Naive thymus-derived CD4-positive, alpha-beta T cell (primary cell): ENCODE measurements around the gene EML6. TPM values are rescaled to one million over a fixed set of nuclear protein-coding genes. Genes with fewer than 3 reads are reported as not detected.
A peak's percentile ranks its signal among the peaks of the same experiment; 100 is the strongest.
"Not testable (repeated sequence)": the region's sequence is repeated elsewhere in the genome, so short reads cannot be mapped to it uniquely, and the experiment has no call there.

Experiments used
- ATAC-seq: fragments of 150-1000 bp; cut with Tn5 transposase; 2 replicates; pipeline ENCODE4 v1.10.0; 2021; ENCODE audit warnings: mild to moderate bottlenecking, moderate library complexity
- CTCF ChIA-PET: fragments of 350-600 bp; sonication (Branson Sonifier 250); formaldehyde crosslinking; loops from one replicate; lab custom pipeline; 2021; ENCODE audit warnings: antibody characterized with exemption; lab: Charles Lee
- POLR2A ChIA-PET: fragments of 350-600 bp; sonication (Branson Sonifier 250); formaldehyde crosslinking; loops from one replicate; lab custom pipeline; 2021; ENCODE audit warnings: antibody characterized with exemption, inconsistent platforms; lab: Charles Lee
- DNase-seq, 9 donors: peaks; one replicate each; pipeline versions ENCODE4 v3.0.0 to v3.0.0-alpha.2; 2020 to 2022; ENCODE audit warnings: mixed read lengths in 1 of 9
- H3K27ac ChIP-seq: one replicate; pipeline ENCODE4 v1.7.0; 2013; ENCODE audit warnings: mild to moderate bottlenecking, low read depth, low read length, moderate library complexity
- H3K27me3 ChIP-seq, 2 donors: one replicate each; pipeline ENCODE4 v1.7.0; 2013; ENCODE audit warnings: low read length in 2 of 2, mild to moderate bottlenecking in 2 of 2, moderate library complexity in 2 of 2; ENCODE audit not compliant: control insufficient read depth in 2 of 2, insufficient read depth in 2 of 2
- H3K36me3 ChIP-seq, 3 experiments: 1 replicate in 2 of 3; 2 replicates in 1 of 3; pipeline ENCODE4 v1.7.0; 2013; ENCODE audit warnings: low read length in 3 of 3, mild to moderate bottlenecking in 3 of 3, moderate library complexity in 1 of 3; ENCODE audit not compliant: insufficient read depth in 3 of 3, control insufficient read depth in 2 of 3
- H3K4me1 ChIP-seq, 2 donors: one replicate each; pipeline ENCODE4 v1.7.0; 2013; ENCODE audit warnings: low read length in 2 of 2, mild to moderate bottlenecking in 2 of 2, moderate library complexity in 1 of 2; ENCODE audit not compliant: control insufficient read depth in 2 of 2, insufficient read depth in 2 of 2
- H3K4me3 ChIP-seq: 2 replicates; pipeline ENCODE4 v1.7.0; 2013; ENCODE audit warnings: mild to moderate bottlenecking, low read length
- H3K9me3 ChIP-seq, 3 experiments: 1 replicate in 2 of 3; 2 replicates in 1 of 3; pipeline ENCODE4 v1.7.0; 2013; ENCODE audit warnings: low read length in 3 of 3; ENCODE audit not compliant: control insufficient read depth in 2 of 3
- H3K27ac Mint-ChIP-seq, 9 donors: one replicate each; pipeline ENCODE4 v1.8.0; 2020 to 2022; ENCODE audit warnings: mixed read lengths in 9 of 9, mild to moderate bottlenecking in 8 of 9, moderate library complexity in 5 of 9, inconsistent platforms in 2 of 9
- H3K27me3 Mint-ChIP-seq, 5 donors: one replicate each; pipeline ENCODE4 v1.8.0; 2021 to 2022; ENCODE audit warnings: mixed read lengths in 5 of 5, mild to moderate bottlenecking in 1 of 5
- H3K36me3 Mint-ChIP-seq, 5 donors: one replicate each; pipeline ENCODE4 v1.8.0; 2020 to 2022; ENCODE audit warnings: mixed read lengths in 5 of 5, mild to moderate bottlenecking in 3 of 5, inconsistent platforms in 1 of 5
- H3K4me1 Mint-ChIP-seq, 7 donors: one replicate each; pipeline ENCODE4 v1.8.0; 2020 to 2022; ENCODE audit warnings: mixed read lengths in 7 of 7, mild to moderate bottlenecking in 3 of 7, inconsistent platforms in 1 of 7
- H3K4me3 Mint-ChIP-seq, 10 donors: one replicate each; pipeline ENCODE4 v1.8.0; 2020 to 2022; ENCODE audit warnings: mild to moderate bottlenecking in 10 of 10, mixed read lengths in 10 of 10, moderate library complexity in 6 of 10, inconsistent platforms in 2 of 10
- H3K9me3 Mint-ChIP-seq, 11 donors: one replicate each; pipeline ENCODE4 v1.8.0; 2020 to 2022; ENCODE audit warnings: mixed read lengths in 11 of 11, mild to moderate bottlenecking in 4 of 11, inconsistent platforms in 1 of 11, moderate library complexity in 1 of 11
- intact Hi-C, 2 donors: fragments of 100-400 bp; cut with micrococcal nuclease; formaldehyde crosslinking; loops; one replicate each; pipeline ENCODE4 v1.15.1; 2023
- polyA plus RNA-seq, 2 donors: library from polyadenylated mRNA; unstranded; fragments of 300-500 nt; fragmentation: Illumina TruSeq; gene quantifications; one replicate each; pipeline ENCODE4 v1.2.3, GENCODE V29; 2021
- total RNA-seq, 6 experiments: library from RNA in 5 of 6; stranded (reverse) in 5 of 6; gene quantifications; 1 replicate in 5 of 6; 2 replicates in 1 of 6; pipeline ENCODE4 v1.2.3 and lab custom pipeline; 2021 to 2026

The EML6 gene
- total and polyA plus RNA-seq, 7 experiments from 2014 or later: 0.32 to 2.5 (median 1.5) TPM; not detected in 2

DNA sequence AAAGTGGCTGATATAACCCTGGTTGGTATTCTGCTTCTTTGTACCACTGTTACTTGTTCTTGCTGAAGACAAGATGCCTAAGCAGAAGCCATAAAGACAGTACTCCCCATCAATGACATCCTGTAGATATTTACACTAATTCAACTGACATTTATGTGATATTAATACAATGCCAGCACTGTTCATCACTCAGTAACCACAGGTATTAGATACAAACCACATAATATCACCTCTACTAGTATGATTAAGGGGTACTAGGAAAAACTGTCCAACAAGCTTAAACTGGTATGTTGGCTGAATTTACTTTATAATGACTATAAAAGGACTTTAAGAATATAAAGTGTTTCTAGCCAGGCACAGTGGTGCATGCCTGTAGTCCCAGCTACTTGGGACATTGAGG, 261.0 kb downstream of the EML6 start:
- intact Hi-C loops: no loop called here
- ChIA-PET POLR2A (no interaction called here), CTCF (interaction anchor here (0.6 kb wide), 1 partner anchor 84 kb away, joined by 3 read pairs; no protein-coding TSS in a partner anchor)

DNA sequence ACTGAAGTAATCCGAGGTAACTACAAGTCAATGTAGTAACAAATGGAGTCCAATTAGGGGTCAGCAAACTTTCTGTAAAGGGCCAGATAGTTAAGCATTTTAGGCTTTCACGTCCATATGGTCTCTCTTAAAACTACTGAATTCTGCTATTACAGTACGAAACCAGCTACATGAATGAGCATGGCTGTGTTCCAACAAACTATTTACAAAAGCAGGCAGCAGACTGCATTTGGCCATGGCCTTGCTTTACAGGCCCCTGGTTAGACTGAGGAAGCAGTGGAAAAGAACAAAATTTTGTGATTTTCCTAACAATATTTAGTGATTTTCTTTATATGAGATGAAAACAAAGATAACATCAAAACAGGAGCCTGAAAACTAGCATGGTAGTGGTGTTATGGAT, 262.8 kb downstream of the EML6 start:
- Histone ChIP-seq H3K4me1 (peaks cover 4 to 6% of the 10 kb centered on the region in 2 donors), H3K36me3 (peaks cover 0 to 27% (median 0%) of the 10 kb centered on the region in 3 experiments), H3K9me3 (no peaks in the 10 kb centered on the region), H3K27me3 (no peaks in the 10 kb centered on the region), H3K27ac (no peak overlapping the region), H3K4me3 (no peak overlapping the region)
- Mint-ChIP-seq H3K27ac (no peak overlapping the region), H3K4me3 (no peak overlapping the region), H3K9me3 (no peaks in the 10 kb centered on the region), H3K4me1 (peaks cover 16 to 69% (median 41%) of the 10 kb centered on the region in 7 donors), H3K27me3 (no peaks in the 10 kb centered on the region), H3K36me3 (peaks cover 5 to 33% (median 30%) of the 10 kb centered on the region in 5 donors)
- intact Hi-C loops: no loop called here
- ChIA-PET CTCF (interaction anchor here (1.4 kb wide), 1 partner anchor 62 kb away, joined by 3 read pairs; no protein-coding TSS in a partner anchor), POLR2A (no interaction called here)
- no peak for DNase-seq
- ATAC-seq: no peak

More for the DNA sequence above, 261.0 kb downstream of the EML6 start:
- Mint-ChIP-seq H3K4me3 (no peak overlapping the region), H3K27me3 (no peaks in the 10 kb centered on the region), H3K36me3 (peaks cover 5 to 39% (median 33%) of the 10 kb centered on the region in 5 donors), H3K4me1 (peaks cover 16 to 72% (median 45%) of the 10 kb centered on the region in 7 donors), H3K27ac (peak overlapping the region in 1 of 9 donors; percentile 6), H3K9me3 (no peaks in the 10 kb centered on the region)
- H3K4me1 ChIP-seq: peaks cover 4 to 6% of the 10 kb centered on the region in 2 donors
- DNase-seq: no peak
- peaks cover 0 to 34% (median 0%) of the 10 kb centered on the region in 3 experiments for H3K36me3 ChIP-seq
- H3K9me3 ChIP-seq: no peaks in the 10 kb centered on the region
- H3K27ac ChIP-seq: no peak overlapping the region
- no peaks in the 10 kb centered on the region for H3K27me3 ChIP-seq
- ATAC-seq: no peak
- H3K4me3 ChIP-seq: no peak overlapping the region

DNA sequence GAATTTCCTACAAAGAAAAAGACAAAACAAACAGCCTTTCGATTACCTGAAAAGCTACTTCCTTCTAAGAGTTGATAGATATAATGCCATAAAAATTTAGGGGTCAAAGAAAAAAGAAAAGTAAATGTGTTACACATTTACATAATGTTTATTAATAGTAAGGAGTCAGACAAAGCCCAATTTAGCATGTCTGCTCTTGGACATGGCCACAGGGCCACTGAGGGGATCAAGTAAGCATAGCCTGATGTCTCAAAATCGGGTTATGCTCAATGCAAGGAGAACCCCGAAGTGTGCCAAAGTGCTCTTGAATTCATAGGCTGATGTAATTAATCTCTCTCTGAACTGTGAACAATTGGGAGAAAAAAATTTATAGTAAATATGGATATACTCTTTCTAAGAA, 265.1 kb downstream of the EML6 start:
- H3K4me1 Mint-ChIP-seq: peaks cover 10 to 80% (median 54%) of the 10 kb centered on the region in 7 donors
- Histone ChIP-seq H3K4me3 (no peak overlapping the region), H3K9me3 (no peaks in the 10 kb centered on the region), H3K27ac (no peak overlapping the region), H3K36me3 (peaks cover 0 to 19% (median 0%) of the 10 kb centered on the region in 3 experiments), H3K4me1 (peaks cover 4 to 6% of the 10 kb centered on the region in 2 donors), H3K27me3 (no peaks in the 10 kb centered on the region)
- H3K4me3 Mint-ChIP-seq: no peak overlapping the region
- H3K36me3 Mint-ChIP-seq: peaks cover 4 to 23% (median 22%) of the 10 kb centered on the region in 5 donors
- H3K27ac Mint-ChIP-seq: no peak overlapping the region
- intact Hi-C loops: no loop called here
- ChIA-PET CTCF (interaction anchor here (1.0 kb wide), 1 partner anchor 11 kb away, joined by 3 read pairs; no protein-coding TSS in a partner anchor), POLR2A (no interaction called here)
- no peaks in the 10 kb centered on the region for H3K9me3 Mint-ChIP-seq
- DNase-seq: no peak
- ATAC-seq: no peak
- no peaks in the 10 kb centered on the region for H3K27me3 Mint-ChIP-seq

DNA sequence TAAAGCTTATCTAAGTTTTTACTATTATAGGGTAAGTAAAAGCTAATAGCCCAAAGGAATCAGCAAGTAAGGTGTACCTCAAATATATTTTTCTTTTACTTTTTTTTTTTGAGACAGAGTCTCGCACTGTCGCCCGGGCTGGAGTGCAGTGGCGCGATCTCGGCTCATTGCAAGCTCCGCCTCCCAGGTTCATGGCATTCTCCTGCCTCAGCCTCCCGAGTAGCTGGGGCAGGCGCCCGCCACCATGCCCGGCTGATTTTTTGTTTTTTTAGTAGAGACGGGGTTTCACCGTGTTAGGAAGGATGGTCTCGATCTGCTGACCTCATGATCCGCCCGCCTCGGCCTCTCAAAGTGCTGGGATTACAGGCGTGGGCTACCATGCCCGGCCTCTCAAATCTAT, 267.2 kb downstream of the EML6 start:
- H3K9me3 Mint-ChIP-seq, H3K27ac Mint-ChIP-seq, H3K4me1 ChIP-seq, H3K4me3 ChIP-seq, POLR2A ChIA-PET, ATAC-seq, H3K4me3 Mint-ChIP-seq, H3K27me3 ChIP-seq, H3K27me3 Mint-ChIP-seq, DNase-seq, H3K27ac ChIP-seq, H3K9me3 ChIP-seq: not testable (repeated sequence)
- intact Hi-C loops: loop anchor here in 1 of 2 donors (2.0 kb wide), 1 partner anchor 18 kb away; no protein-coding TSS in a partner anchor
- peaks cover 0 to 17% (median 0%) of the 10 kb centered on the region in 3 experiments for H3K36me3 ChIP-seq
- Mint-ChIP-seq H3K36me3 (peaks cover 0 to 21% (median 15%) of the 10 kb centered on the region in 5 donors), H3K4me1 (peaks cover 13 to 77% (median 55%) of the 10 kb centered on the region in 7 donors)
- CTCF ChIA-PET: interaction anchor here (1.0 kb wide), 1 partner anchor 58 kb away, joined by 4 read pairs; no protein-coding TSS in a partner anchor

DNA sequence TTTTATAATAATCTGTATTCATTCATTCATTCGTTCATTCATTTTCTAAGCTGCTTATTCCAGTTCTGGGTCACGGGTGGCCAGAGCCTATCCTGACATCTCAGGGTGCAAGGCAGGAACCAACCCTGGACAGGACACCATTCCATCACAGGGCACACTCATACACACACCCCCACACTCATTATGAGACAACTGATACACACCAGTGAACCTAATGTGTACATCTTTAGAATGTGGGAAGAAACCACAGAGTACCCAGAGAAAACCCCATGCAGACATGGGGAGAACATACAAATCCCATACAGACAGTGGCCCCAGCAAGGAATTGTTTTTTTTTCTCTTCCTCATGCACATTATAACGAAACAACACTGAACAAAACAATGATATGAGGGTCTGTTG, 272.1 kb downstream of the EML6 start:
- Histone ChIP-seq H3K36me3 (no peaks in the 10 kb centered on the region), H3K4me3 (no peak overlapping the region), H3K4me1 (peaks cover 5 to 12% of the 10 kb centered on the region in 2 donors), H3K9me3 (no peaks in the 10 kb centered on the region), H3K27ac (no peak overlapping the region), H3K27me3 (no peaks in the 10 kb centered on the region)
- intact Hi-C loops: no loop called here
- ChIA-PET CTCF (interaction anchor here (0.7 to 1.0 kb wide), 2 partner anchors 45 to 53 kb away, joined by 3 to 4 read pairs; no protein-coding TSS in a partner anchor), POLR2A (interaction anchor here (0.6 to 1.6 kb wide), 2 partner anchors 55 to 444 kb away, joined by 3 to 4 read pairs; partner anchors contain the start of gene RTN4)
- peak overlapping the region in 1 of 10 donors; percentile 31 for H3K4me3 Mint-ChIP-seq
- H3K4me1 Mint-ChIP-seq: peaks cover 44 to 85% (median 73%) of the 10 kb centered on the region in 7 donors
- DNase-seq (no peak), ATAC-seq (no peak)
- no peaks in the 10 kb centered on the region for H3K27me3 Mint-ChIP-seq
- H3K9me3 Mint-ChIP-seq: no peaks in the 10 kb centered on the region
- H3K36me3 Mint-ChIP-seq: peaks cover 0 to 12% (median 0%) of the 10 kb centered on the region in 5 donors
- H3K27ac Mint-ChIP-seq: no peak overlapping the region

DNA sequence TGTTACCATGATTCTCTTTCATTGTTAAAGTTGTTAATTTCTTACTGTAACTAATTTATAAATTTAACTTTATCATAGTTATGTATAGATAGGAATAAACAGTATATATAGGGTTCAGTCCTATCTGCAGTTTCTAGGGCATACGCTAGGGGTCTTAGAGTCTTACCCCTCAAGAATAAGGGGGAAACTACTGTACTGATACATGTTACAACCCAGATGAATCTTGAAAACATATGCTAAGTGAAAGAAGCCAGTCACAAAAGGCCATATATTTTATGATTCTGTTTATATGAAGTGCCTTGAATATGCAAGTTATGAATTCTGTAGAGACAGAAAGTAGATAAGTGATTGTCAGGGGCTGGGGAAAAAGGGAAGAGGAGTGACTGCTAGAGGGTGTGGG, 274.4 kb downstream of the EML6 start:
- ChIA-PET CTCF (no interaction called here), POLR2A (no interaction called here)
- peaks cover 44 to 86% (median 78%) of the 10 kb centered on the region in 7 donors for H3K4me1 Mint-ChIP-seq

More for the DNA sequence above, 274.4 kb downstream of the EML6 start:
- H3K27me3 ChIP-seq: no peaks in the 10 kb centered on the region
- peaks cover 11 to 18% of the 10 kb centered on the region in 2 donors for H3K4me1 ChIP-seq
- Mint-ChIP-seq H3K27ac (peak overlapping the region in 5 of 9 donors; percentile 16 to 37 (median 32)), H3K36me3 (peaks cover 0 to 11% (median 0%) of the 10 kb centered on the region in 5 donors), H3K27me3 (no peaks in the 10 kb centered on the region), H3K4me3 (peak overlapping the region in 4 of 10 donors; percentile 14 to 31 (median 29)), H3K9me3 (no peaks in the 10 kb centered on the region)
- no peak for DNase-seq
- no peaks in the 10 kb centered on the region for H3K9me3 ChIP-seq
- H3K4me3 ChIP-seq: no peak overlapping the region
- no peaks in the 10 kb centered on the region for H3K36me3 ChIP-seq
- ATAC-seq: no peak
- no peak overlapping the region for H3K27ac ChIP-seq
- intact Hi-C loops: loop anchor here in 1 of 2 donors (1.0 kb wide), 1 partner anchor 8 kb away; no protein-coding TSS in a partner anchor
